Ectodermal cell (in vitro differentiated cells): ENCODE measurements around the gene MRPS33.
"Not testable (repeated sequence)": the region's sequence is repeated elsewhere in the genome, so short reads cannot be mapped to it uniquely, and the experiment has no call there.

Experiments
- H3K27ac ChIP-seq: 2 replicates; pipeline ENCODE4 v1.7.0; 2013; ENCODE audit warnings: mild to moderate bottlenecking, low read depth, low read length; ENCODE audit not compliant: insufficient read depth, poor library complexity, severe bottlenecking
- H3K27me3 ChIP-seq: 2 replicates; pipeline ENCODE4 v1.7.0; 2013; ENCODE audit warnings: mild to moderate bottlenecking, low read length; ENCODE audit not compliant: insufficient read depth, control insufficient read depth, poor library complexity, severe bottlenecking
- H3K36me3 ChIP-seq: one replicate; pipeline ENCODE4 v1.7.0; 2013; ENCODE audit warnings: low read length; ENCODE audit not compliant: control insufficient read depth, insufficient read depth
- H3K4me1 ChIP-seq: one replicate; pipeline ENCODE4 v1.7.0; 2013; ENCODE audit warnings: low read length; ENCODE audit not compliant: control insufficient read depth, insufficient read depth
- H3K4me3 ChIP-seq: 2 replicates; pipeline ENCODE4 v1.7.0; 2013; ENCODE audit warnings: low read depth, low read length, control low read depth; ENCODE audit not compliant: insufficient read depth
- H3K9me3 ChIP-seq: 2 replicates; pipeline ENCODE4 v1.7.0; 2013; ENCODE audit warnings: mild to moderate bottlenecking, low read length, moderate library complexity; ENCODE audit not compliant: control insufficient read depth
- WGBS, 2 experiments: methylation state at CpG; one replicate each; pipeline ENCODE4 v1.1.7; 2013; ENCODE audit warnings: missing lambda C conversion rate in 2 of 2; 5-methylcytosine and 5-hydroxymethylcytosine counted together

Gene MRPS33

DNA sequence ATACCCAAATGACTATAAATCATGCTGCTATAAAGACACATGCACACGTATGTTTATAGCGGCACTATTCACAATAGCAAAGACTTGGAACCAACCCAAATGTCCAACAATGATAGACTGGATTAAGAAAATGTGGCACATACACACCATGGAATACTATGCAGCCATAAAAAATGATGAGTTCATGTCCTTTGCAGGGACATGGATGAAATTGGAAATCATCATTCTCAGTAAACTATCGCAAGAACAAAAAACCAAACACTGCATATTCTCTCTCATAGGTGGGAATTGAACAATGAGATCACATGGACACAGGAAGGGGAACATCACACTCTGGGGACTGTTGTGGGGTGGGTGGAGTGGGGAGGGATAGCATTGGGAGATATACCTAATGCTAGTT is 23.3 kb upstream of the MRPS33 start:
- WGBS, 2 experiments: no CpG with 5 or more reads among the region's 3 CpGs
- H3K4me1 ChIP-seq, H3K27ac ChIP-seq, H3K36me3 ChIP-seq, H3K9me3 ChIP-seq, H3K4me3 ChIP-seq, H3K27me3 ChIP-seq: not testable (repeated sequence)

DNA sequence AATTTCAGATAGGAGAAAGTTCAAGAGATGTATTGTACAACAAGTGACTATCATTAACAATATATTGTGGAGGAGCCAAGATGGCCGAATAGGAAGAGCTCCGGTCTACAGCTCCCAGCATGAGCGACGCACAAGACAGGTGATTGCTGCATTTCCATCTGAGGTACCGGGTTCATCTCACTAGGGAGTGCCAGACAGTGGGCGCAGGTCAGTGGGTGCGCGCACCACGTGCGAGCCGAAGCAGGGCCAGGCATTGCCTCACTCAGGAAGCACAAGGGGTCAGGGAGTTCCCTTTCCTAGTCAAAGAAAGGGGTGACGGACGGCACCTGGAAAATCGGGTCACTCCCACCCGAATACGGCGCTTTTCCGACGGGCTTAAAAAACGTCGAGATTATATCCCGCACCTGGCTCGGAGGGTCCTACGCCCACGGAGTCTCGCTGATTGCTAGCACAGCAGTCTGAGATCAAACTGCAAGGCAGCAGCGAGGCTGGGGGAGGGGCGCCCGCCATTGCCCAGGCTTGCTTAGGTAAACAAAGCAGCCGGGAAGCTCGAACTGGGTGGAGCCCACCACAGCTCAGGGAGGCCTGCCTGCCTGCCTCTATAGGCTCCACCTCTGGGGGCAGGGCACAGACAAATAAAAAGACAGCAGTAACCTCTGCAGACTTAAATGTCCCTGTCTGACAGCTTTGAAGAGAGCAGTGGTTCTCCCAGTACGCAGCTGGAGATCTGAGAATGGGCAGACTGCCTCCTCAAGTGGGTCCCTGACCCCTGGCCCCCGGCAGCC is 18.0 kb upstream of the MRPS33 start:
- H3K9me3 ChIP-seq, H3K4me3 ChIP-seq, H3K27me3 ChIP-seq, H3K36me3 ChIP-seq, H3K4me1 ChIP-seq, H3K27ac ChIP-seq: not testable (repeated sequence)
- WGBS, 2 experiments: 71 to 79% methylated on average over 28 to 30 of the region's 33 CpGs

DNA sequence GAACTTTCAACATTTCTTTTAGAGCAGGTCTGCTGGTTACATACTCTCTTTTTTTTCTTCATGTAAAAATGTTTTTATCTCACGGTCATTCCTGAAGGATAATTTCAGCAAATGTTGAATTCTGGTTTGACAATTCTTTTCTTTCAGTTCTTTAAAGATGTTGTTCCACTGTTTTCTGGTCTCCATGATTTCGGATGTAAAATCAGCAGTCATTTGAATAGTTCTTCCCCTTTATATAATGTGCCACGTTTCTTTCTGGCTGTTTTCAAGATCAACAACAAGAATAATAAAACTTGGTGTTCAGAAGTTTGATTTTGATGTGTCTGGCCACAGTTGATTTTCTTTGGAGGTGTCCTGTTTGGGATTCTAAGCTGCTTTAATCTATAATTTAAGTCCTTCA is 14.0 kb upstream of the MRPS33 start:
- H3K4me1 ChIP-seq: no peaks in the 10 kb centered on the region
- no peaks in the 10 kb centered on the region for H3K27me3 ChIP-seq
- H3K9me3 ChIP-seq: no peaks in the 10 kb centered on the region
- H3K4me3 ChIP-seq: no peak overlapping the region
- 89 to 92% methylated on average over 3 of the region's 3 CpGs for WGBS, 2 experiments
- H3K27ac ChIP-seq: no peak overlapping the region
- H3K36me3 ChIP-seq: no peaks in the 10 kb centered on the region

DNA sequence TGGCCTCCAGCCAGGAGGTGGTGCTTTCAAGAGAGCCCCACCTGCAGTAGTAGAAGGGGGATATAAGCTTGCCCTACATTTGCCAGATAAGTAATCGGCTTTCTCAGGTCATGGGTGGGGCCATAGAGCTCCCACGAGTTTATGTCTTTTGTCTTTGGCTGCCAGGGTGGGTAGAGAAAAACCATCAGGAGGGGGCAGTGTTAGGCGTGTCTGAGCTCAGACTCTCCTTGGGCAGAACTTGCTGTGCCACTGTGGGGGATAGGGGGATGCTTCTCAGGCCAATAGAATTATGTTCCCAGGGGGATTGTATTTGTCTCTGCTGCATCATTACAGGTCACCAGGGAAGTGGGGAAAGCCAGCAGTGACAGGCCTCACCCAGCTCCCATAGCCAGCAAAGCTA is 12.3 kb upstream of the MRPS33 start:
- WGBS, 2 experiments: 79 to 81% methylated on average over 3 of the region's 3 CpGs
- H3K27me3 ChIP-seq: no peaks in the 10 kb centered on the region
- no peaks in the 10 kb centered on the region for H3K36me3 ChIP-seq
- no peak overlapping the region for H3K4me3 ChIP-seq
- H3K4me1 ChIP-seq: no peaks in the 10 kb centered on the region
- H3K9me3 ChIP-seq: no peaks in the 10 kb centered on the region
- H3K27ac ChIP-seq: no peak overlapping the region

DNA sequence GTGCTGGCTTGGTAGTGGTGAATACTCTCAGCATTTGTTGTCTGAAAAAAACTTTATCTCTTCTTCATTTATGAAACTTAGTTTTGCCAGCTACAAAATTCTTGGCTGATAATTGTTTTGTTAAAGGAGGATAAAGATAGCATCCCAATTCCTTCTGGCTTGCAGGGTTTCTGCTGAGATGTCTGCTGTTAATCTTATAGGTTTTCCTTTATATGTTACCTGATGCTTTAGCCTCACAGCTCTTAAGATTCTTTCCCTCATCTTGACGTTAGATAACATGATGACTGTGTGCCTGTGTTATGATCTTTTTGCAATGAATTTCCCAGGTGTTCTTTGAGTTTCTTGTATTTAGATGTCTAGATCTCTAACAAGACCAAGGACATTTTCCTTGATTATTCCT is 9.9 kb upstream of the MRPS33 start:
- no peaks in the 10 kb centered on the region for H3K4me1 ChIP-seq
- no peaks in the 10 kb centered on the region for H3K36me3 ChIP-seq
- 93% methylated on average over 1 of the region's 1 CpG; no CpG with 5 or more reads in 1 of the 2 experiments for WGBS, 2 experiments
- no peak overlapping the region for H3K4me3 ChIP-seq
- H3K27ac ChIP-seq: no peak overlapping the region
- H3K27me3 ChIP-seq: no peaks in the 10 kb centered on the region
- H3K9me3 ChIP-seq: no peaks in the 10 kb centered on the region

DNA sequence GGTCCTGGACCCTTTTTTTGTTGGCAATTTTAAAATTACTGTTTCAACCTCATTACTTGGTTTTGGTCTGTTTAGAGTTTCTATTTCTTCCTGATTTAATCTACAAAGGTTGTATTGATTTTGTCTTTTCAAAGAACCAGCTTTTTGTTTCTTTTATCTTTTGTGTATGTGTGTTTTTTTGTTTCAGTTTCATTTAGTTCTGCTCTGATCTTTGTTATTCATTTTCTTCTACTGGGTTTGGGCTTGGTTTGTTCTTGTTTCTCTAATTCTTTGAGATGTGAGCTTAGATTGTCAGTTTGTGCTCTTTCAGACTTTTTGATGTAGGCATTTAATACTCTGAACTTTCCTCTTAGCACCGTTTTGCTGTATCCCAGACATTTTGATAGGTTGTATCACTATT is 8.5 kb upstream of the MRPS33 start:
- H3K4me3 ChIP-seq: no peak overlapping the region
- no peaks in the 10 kb centered on the region for H3K27me3 ChIP-seq
- H3K4me1 ChIP-seq: no peaks in the 10 kb centered on the region
- no peaks in the 10 kb centered on the region for H3K9me3 ChIP-seq
- WGBS, 2 experiments: 82% methylated on average over 1 of the region's 1 CpG
- H3K27ac ChIP-seq: no peak overlapping the region
- H3K36me3 ChIP-seq: no peaks in the 10 kb centered on the region

DNA sequence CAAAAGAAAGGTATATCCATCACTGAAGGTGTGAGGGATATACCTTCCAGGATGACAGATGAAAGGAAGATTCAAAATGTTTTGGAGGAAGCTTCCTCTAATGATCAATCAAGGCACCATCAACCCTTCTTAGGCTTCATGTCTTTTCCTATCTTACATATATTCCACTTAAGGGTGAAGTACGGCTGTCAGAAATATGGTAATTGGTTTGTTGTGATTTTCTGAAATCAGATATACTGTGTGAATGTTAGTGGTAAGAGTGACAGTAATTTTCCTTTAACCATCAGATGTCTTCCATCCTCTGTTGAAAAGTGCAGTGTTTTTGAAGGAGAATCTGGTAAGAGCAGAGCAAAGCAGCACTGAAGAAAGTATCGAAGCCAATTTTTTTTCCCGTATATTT is 2.8 kb upstream of the MRPS33 start:
- Histone ChIP-seq H3K27ac (no peak overlapping the region), H3K4me1 (peaks cover 4% of the 10 kb centered on the region), H3K9me3 (no peaks in the 10 kb centered on the region), H3K4me3 (no peak overlapping the region), H3K27me3 (peaks cover 4% of the 10 kb centered on the region), H3K36me3 (no peaks in the 10 kb centered on the region)
- 87 to 100% methylated on average over 2 to 3 of the region's 3 CpGs for WGBS, 2 experiments

DNA sequence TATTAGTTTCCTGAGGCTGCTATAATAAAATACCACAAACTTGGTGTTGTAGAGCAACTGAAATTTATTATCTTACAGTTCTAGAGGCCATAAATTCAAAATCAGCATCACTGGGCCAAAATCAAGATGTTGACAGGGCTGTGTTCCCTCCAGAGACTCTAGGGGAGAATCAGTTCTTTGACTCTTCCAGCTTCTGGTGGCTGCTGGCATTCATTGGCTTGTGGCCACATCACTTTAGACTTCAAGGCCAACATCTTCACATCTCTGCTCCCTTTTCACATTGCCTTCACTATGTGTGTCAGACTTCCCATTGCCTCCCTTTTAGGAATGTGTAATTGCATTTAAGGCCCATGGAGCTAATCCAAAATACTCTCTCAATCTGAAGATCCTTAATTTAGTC is 1.6 kb upstream of the MRPS33 start:
- H3K27me3 ChIP-seq: peaks cover 4% of the 10 kb centered on the region
- H3K27ac ChIP-seq: no peak overlapping the region
- peaks cover 4% of the 10 kb centered on the region for H3K4me1 ChIP-seq
- H3K9me3 ChIP-seq: no peaks in the 10 kb centered on the region
- no peaks in the 10 kb centered on the region for H3K36me3 ChIP-seq
- no peak overlapping the region for H3K4me3 ChIP-seq

DNA sequence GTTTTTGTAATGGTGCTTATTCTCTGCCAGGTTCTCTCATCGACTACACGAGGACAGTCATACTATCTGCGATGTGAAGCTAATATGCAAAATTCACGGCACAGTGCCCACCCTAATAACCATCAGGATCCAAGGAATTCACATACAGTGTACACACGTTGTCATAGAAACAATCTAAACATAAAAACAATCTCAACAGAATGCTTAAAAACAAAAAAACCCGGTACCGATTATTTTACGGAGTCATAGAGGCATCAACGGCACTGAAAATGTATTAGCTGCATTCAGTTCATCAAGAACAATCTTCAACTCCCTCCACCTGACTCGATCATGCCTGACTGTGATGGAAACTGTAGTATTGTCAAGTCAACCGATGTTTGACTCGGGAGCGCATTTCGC is 628 bp downstream of the MRPS33 start:
- 4 to 6% methylated on average over 14 of the region's 14 CpGs for WGBS, 2 experiments
- Histone ChIP-seq H3K27me3 (peaks cover 4% of the 10 kb centered on the region), H3K36me3 (no peaks in the 10 kb centered on the region), H3K27ac (peak overlapping the region; percentile 66), H3K4me3 (peak overlapping the region; percentile 85), H3K9me3 (no peaks in the 10 kb centered on the region), H3K4me1 (peaks cover 4% of the 10 kb centered on the region)

DNA sequence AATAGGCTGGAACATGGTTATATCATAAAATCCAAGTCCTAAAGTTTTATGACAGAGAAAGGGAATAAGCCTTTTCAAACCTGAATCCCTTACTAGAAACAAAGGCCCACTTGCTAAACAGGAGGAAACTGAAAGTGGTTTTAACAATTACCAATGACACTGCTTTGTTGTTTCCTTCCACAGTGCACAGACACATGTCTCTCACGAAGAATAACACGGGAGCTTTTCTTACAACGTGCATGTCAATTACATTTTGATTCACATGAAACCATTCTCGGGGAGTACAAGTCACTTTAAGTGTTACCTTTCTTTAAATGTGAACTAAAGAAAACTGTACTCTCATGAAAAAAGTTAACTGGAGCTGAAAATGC is 1.4 kb downstream of the MRPS33 start:
- no peak overlapping the region for H3K27ac ChIP-seq
- H3K4me1 ChIP-seq: peaks cover 4% of the 10 kb centered on the region
- peak overlapping the region; percentile 85 for H3K4me3 ChIP-seq
- H3K9me3 ChIP-seq: no peaks in the 10 kb centered on the region
- H3K27me3 ChIP-seq: peaks cover 4% of the 10 kb centered on the region
- WGBS, 2 experiments: 90 to 98% methylated on average over 3 to 4 of the region's 4 CpGs
- no peaks in the 10 kb centered on the region for H3K36me3 ChIP-seq
